PC-3 (cell line): ENCODE data around the gene SH3PXD2A. TPM values are rescaled to one million over a fixed set of nuclear protein-coding genes. Genes with fewer than 3 reads are reported as not detected.

ENCODE experiments used
- ATAC-seq: fragments of 200-7000 bp; cut with Tn5 transposase; 2 replicates; pipeline ENCODE4 v1.9.1; 2020; ENCODE audit warnings: mild to moderate bottlenecking, moderate library complexity
- BruUV-seq: library from RNA; stranded (reverse); fragments of 400-500 nt; replicated peaks from 2 replicates; lab custom pipeline; 2021; lab: Mats Ljungman, UMichigan
- CTCF ChIA-PET: fragments of 300-600 bp; sonication (Branson Sonifier 250); formaldehyde crosslinking; loops from one replicate; lab custom pipeline; 2022; ENCODE audit warnings: antibody characterized with exemption; lab: Charles Lee
- POLR2A ChIA-PET: fragments of 300-600 bp; sonication (Branson Sonifier 250); formaldehyde crosslinking; loops from one replicate; lab custom pipeline; 2022; ENCODE audit warnings: antibody characterized with exemption; ENCODE audit not compliant: unreplicated experiment; lab: Charles Lee
- DNase-seq: peaks from one replicate; pipeline ENCODE4 v3.0.0-alpha.2; 2015
- H2AFZ ChIP-seq: fragments of 300-600 bp; sonication (generic); 2 replicates; pipeline ENCODE4 v1.6.0; 2016; ENCODE audit warnings: antibody characterized with exemption, low read length
- H3F3A ChIP-seq: fragments of 300-600 bp; sonication (generic); one replicate; pipeline ENCODE4 v1.6.0; 2017; ENCODE audit warnings: antibody characterized with exemption, low read length, control low read depth, mild to moderate bottlenecking; ENCODE audit not compliant: unreplicated experiment
- H3K27ac ChIP-seq: fragments of 300-600 bp; sonication (generic); 2 replicates; pipeline ENCODE4 v1.5.1; 2016; ENCODE audit warnings: mild to moderate bottlenecking, low read length
- H3K27me3 ChIP-seq: fragments of 300-600 bp; sonication (generic); 2 replicates; pipeline ENCODE4 v1.6.1; 2016; ENCODE audit warnings: low read length, mixed read lengths
- H3K36me3 ChIP-seq: fragments of 300-600 bp; sonication (generic); 2 replicates; pipeline ENCODE4 v1.6.1; 2016; ENCODE audit warnings: low read depth, mixed run types, low read length, mixed read lengths
- H3K4me1 ChIP-seq: fragments of 300-600 bp; sonication (generic); 2 replicates; pipeline ENCODE4 v1.5.1; 2016; ENCODE audit warnings: low read length; ENCODE audit not compliant: insufficient read depth
- H3K4me2 ChIP-seq: fragments of 300-600 bp; sonication (generic); 2 replicates; pipeline ENCODE4 v1.6.0; 2016; ENCODE audit warnings: low read length
- H3K4me3 ChIP-seq: fragments of 300-600 bp; sonication (generic); 2 replicates; pipeline ENCODE4 v1.5.1; 2016; ENCODE audit warnings: mild to moderate bottlenecking, low read length, mixed read lengths
- H3K79me2 ChIP-seq: fragments of 300-600 bp; sonication (generic); 2 replicates; pipeline ENCODE4 v1.6.1; 2017; ENCODE audit warnings: low read length, mixed read lengths
- H3K9ac ChIP-seq: fragments of 300-600 bp; sonication (generic); 2 replicates; pipeline ENCODE4 v1.6.0; 2016; ENCODE audit warnings: mild to moderate bottlenecking, low read length
- H3K9me2 ChIP-seq: fragments of 300-600 bp; sonication (generic); replicated peaks from 2 replicates; pipeline ENCODE4 v1.6.1; 2016; ENCODE audit warnings: mixed run types, low read length, mixed read lengths
- H3K9me3 ChIP-seq: fragments of 300-600 bp; sonication (generic); 2 replicates; pipeline ENCODE4 v1.6.1; 2016; ENCODE audit warnings: low read length, mixed read lengths
- H4K20me1 ChIP-seq: fragments of 300-600 bp; sonication (generic); 2 replicates; pipeline ENCODE4 v1.6.1; 2016; ENCODE audit warnings: low read length, mixed read lengths
- EZH2 ChIP-seq: fragments of 300-600 bp; sonication (generic); IDR thresholded peaks from one replicate; pipeline ENCODE4 v1.6.1; 2017; ENCODE audit warnings: antibody characterized with exemption, mild to moderate bottlenecking, low read length; ENCODE audit not compliant: unreplicated experiment
- EZH2phosphoT487 ChIP-seq: fragments of 300-600 bp; sonication (generic); IDR thresholded peaks from 2 replicates; pipeline ENCODE4 v1.6.1; 2018; ENCODE audit warnings: mild to moderate bottlenecking, antibody characterized with exemption, low read length, borderline replicate concordance
- intact Hi-C: fragments of 100-400 bp; cut with micrococcal nuclease; formaldehyde crosslinking; loops from 2 replicates; pipeline ENCODE4 v1.9.0; 2023
- total RNA-seq: library from RNA; depleted of rRNA; stranded (reverse); fragments of >200 nt; gene quantifications from 2 replicates; pipeline ENCODE4 v1.2.3, GENCODE V29; 2014
- TF ChIP-seq, protein P1 (sequence below): fragments of 300-600 bp; sonication (generic); conservative IDR thresholded peaks from 2 replicates; pipeline ENCODE4 v1.5.1; 2017; ENCODE audit warnings: antibody characterized with exemption, low read depth, mild to moderate bottlenecking, low read length

The SH3PXD2A gene
- total RNA-seq, 1 experiment from 2014 or later, result 3.4 TPM

DNA sequence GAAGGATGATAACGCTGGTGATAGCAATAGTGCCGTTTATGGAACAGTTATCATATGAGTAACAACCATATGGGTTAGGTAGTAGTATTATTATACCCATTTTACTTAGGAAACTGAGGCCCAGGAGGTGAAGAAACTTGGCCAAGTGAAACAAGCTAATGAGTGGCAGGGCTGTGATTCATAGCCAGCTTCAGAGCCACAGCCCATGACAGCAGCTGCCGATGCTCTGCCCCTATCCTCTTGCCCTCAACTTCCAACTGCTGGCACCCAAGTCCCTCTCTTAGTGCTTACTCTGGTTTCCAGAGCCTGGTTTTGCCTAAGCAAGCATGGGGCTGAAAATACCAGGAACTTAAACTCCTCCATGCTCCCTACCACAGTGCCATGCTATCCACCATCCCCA is 12.3 kb downstream of the SH3PXD2A start:
- no peak for DNase-seq
- H3K9me2 ChIP-seq, result no peaks in the 10 kb centered on the region
- TF ChIP-seq EZH2phosphoT487 (no peak), EZH2 (no peak)
- TF ChIP-seq, protein P1, sequence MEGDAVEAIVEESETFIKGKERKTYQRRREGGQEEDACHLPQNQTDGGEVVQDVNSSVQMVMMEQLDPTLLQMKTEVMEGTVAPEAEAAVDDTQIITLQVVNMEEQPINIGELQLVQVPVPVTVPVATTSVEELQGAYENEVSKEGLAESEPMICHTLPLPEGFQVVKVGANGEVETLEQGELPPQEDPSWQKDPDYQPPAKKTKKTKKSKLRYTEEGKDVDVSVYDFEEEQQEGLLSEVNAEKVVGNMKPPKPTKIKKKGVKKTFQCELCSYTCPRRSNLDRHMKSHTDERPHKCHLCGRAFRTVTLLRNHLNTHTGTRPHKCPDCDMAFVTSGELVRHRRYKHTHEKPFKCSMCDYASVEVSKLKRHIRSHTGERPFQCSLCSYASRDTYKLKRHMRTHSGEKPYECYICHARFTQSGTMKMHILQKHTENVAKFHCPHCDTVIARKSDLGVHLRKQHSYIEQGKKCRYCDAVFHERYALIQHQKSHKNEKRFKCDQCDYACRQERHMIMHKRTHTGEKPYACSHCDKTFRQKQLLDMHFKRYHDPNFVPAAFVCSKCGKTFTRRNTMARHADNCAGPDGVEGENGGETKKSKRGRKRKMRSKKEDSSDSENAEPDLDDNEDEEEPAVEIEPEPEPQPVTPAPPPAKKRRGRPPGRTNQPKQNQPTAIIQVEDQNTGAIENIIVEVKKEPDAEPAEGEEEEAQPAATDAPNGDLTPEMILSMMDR, result no peak
- H3K27ac ChIP-seq, result no peak overlapping the region
- POLR2A ChIA-PET, result interaction anchor here (0.8 kb wide), 1 partner anchor 29 kb away, joined by 5 read pairs; no protein-coding TSS in a partner anchor
- BruUV-seq, result no TSS peak
- CTCF ChIA-PET, result no interaction called here
- no peaks in the 10 kb centered on the region for H4K20me1 ChIP-seq
- intact Hi-C loops, result no loop called here
- no peaks in the 10 kb centered on the region for H3K36me3 ChIP-seq
- H3K9ac ChIP-seq, result no peak overlapping the region
- no peak overlapping the region for H2AFZ ChIP-seq
- H3K4me1 ChIP-seq, result peaks cover 6% of the 10 kb centered on the region; the same call in 1 of the 2 replicates
- no peaks in the 10 kb centered on the region for H3K27me3 ChIP-seq
- ATAC-seq, result peak; percentile 15; the same call in 1 of the 2 replicates
- no peaks in the 10 kb centered on the region for H3K79me2 ChIP-seq
- H3K9me3 ChIP-seq, result no peaks in the 10 kb centered on the region
- no peak overlapping the region for H3K4me2 ChIP-seq
- no peaks in the 10 kb centered on the region for H3F3A ChIP-seq
- no peak overlapping the region for H3K4me3 ChIP-seq

DNA sequence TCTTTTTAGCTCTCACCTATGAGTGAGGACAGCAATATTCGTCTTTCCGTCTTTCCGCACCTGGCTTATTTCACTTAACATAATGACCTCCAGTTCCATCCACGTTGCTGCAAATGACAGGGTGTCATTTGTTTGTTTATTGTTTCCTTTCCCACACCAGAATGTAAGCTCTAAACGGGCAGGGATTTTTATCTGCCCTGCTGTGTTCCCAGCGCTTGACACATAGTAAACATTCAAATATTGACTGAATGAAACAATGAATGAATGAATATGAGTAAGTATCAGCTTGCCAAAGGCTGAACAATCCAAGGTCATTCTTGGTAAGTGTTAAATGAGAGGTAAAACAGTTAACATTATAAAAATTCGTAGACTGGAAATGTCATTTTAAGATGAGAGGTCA is 12.8 kb downstream of the SH3PXD2A start:
- DNase-seq (peak; percentile 40), ATAC-seq (peak; percentile 65)
- Histone ChIP-seq H3K4me3 (no peak overlapping the region), H3K27me3 (no peaks in the 10 kb centered on the region), H3K36me3 (no peaks in the 10 kb centered on the region), H3K9me2 (no peaks in the 10 kb centered on the region), H3K4me1 (peaks cover 6% of the 10 kb centered on the region; the same call in 1 of the 2 replicates), H3K9me3 (no peaks in the 10 kb centered on the region), H3K27ac (no peak overlapping the region), H3K4me2 (no peak overlapping the region), H2AFZ (no peak overlapping the region), H3K79me2 (no peaks in the 10 kb centered on the region), H3F3A (no peaks in the 10 kb centered on the region), H3K9ac (no peak overlapping the region), H4K20me1 (no peaks in the 10 kb centered on the region)
- TF ChIP-seq EZH2, result no peak
- TF ChIP-seq, protein P1, result no peak
- TF ChIP-seq EZH2phosphoT487, result no peak
- BruUV-seq, result no TSS peak
- CTCF ChIA-PET, result no interaction called here
- POLR2A ChIA-PET, result interaction anchor here (0.8 kb wide), 1 partner anchor 28 kb away, joined by 5 read pairs; no protein-coding TSS in a partner anchor
- intact Hi-C loops, result no loop called here

DNA sequence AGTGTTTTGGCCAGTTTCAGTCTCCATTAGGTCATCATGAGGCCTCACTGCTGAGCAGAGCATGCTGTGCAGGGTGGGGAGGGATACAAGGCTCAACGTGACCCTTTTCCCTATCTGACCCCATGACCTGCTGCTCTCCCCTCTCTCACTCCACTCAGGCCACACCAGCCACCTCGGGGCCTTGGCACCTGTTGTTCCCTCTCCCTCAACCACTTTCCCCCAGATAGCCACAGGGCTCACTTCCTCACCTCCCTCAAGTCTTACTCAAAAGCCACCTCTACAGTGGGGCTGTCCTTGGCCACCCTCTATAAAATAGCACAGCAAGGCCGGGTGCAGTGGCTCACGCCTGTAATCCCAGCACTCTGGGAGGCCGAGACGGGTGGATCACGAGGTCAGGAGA is 13.9 kb downstream of the SH3PXD2A start:
- intact Hi-C loops, result no loop called here
- DNase-seq, result no peak
- Histone ChIP-seq H3K36me3 (no peaks in the 10 kb centered on the region), H3K9me3 (no peaks in the 10 kb centered on the region), H3K9me2 (no peaks in the 10 kb centered on the region), H2AFZ (no peak overlapping the region), H3K4me2 (no peak overlapping the region), H3K79me2 (no peaks in the 10 kb centered on the region), H3K27me3 (no peaks in the 10 kb centered on the region), H3K9ac (no peak overlapping the region), H3K27ac (no peak overlapping the region), H3K4me3 (no peak overlapping the region), H3K4me1 (peaks cover 6% of the 10 kb centered on the region; the same call in 1 of the 2 replicates), H3F3A (no peaks in the 10 kb centered on the region), H4K20me1 (no peaks in the 10 kb centered on the region)
- ChIA-PET CTCF (no interaction called here), POLR2A (no interaction called here)
- ATAC-seq, result no peak
- TF ChIP-seq EZH2phosphoT487, result no peak
- no TSS peak for BruUV-seq
